NCI-H526 (cell line): ENCODE results near the gene NPIPB8.
"Not testable (repeated sequence)": the region's sequence is repeated elsewhere in the genome, so short reads cannot be mapped to it uniquely, and the experiment has no call there.

Experiments used
- DNase-seq, 2 experiments: peaks; one replicate each; lab custom pipeline; 2025; lab: John Stamatoyannopoulos, UW

NPIPB8 gene

DNA sequence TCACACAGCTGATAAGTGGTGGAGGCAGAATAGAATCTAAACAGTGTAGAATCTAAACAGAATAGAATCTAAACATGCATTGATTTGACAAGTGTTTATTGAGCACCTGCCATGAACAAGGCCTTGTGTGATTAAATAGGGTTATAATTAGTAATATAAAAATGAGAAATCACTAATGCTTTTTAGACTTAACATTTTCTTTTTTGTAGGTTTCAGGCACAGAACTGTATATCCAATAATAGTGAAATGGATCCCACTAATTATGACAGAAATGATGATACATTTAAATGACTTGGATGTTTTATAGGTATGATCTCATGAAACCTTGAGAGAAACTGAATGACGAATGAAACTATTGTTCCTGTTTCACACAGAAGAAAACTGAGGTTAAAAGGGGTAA, at the start of gene NPIPB8:
TSS of gene NPIPB8 (plus strand) at position 301 of the 400 bp plus-strand sequence. CDS start 296 bp downstream, outside the sequence.
- not testable (repeated sequence) for DNase-seq

DNA sequence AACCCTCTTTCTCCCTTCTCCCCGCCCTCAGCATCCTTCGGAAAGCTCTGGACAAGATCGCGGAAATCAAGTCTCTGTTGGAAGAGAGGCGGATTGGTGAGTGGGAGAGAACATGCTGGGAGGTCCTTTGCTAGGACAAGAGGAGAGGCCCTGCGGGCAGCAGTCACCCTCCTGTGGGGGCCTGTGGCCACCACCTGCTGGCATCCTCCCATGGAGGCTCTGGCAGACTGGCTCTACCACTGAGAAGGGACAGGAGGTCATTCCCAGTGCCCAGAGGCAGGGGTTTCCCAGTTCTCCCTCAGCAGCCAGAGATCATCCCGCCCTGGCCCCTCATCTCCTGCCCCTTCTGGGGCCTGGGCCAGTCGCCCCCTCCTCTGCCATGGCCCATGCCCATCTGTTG, 48.8 kb upstream of the NPIPB8 start:
- no peak for DNase-seq

DNA sequence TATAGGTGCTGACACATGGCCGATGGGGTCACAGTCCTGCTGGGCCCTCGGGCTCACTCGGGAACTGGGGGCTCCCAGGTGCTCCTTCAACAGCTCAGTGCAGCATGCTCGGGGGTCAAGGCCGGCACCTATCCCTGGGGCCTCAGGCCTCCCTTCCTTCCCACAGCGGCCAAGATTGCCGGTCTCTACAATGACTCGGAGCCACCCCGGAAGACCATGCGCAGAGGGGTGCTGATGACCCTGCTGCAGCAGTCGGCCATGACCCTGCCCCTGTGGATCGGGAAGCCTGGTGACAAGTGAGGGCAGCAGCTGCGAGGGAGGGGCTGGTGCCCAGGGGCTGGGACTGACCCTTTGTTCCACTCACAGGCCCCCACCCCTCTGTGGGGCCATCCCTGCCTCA, 47.9 kb upstream of the NPIPB8 start:
- no peak for DNase-seq

DNA sequence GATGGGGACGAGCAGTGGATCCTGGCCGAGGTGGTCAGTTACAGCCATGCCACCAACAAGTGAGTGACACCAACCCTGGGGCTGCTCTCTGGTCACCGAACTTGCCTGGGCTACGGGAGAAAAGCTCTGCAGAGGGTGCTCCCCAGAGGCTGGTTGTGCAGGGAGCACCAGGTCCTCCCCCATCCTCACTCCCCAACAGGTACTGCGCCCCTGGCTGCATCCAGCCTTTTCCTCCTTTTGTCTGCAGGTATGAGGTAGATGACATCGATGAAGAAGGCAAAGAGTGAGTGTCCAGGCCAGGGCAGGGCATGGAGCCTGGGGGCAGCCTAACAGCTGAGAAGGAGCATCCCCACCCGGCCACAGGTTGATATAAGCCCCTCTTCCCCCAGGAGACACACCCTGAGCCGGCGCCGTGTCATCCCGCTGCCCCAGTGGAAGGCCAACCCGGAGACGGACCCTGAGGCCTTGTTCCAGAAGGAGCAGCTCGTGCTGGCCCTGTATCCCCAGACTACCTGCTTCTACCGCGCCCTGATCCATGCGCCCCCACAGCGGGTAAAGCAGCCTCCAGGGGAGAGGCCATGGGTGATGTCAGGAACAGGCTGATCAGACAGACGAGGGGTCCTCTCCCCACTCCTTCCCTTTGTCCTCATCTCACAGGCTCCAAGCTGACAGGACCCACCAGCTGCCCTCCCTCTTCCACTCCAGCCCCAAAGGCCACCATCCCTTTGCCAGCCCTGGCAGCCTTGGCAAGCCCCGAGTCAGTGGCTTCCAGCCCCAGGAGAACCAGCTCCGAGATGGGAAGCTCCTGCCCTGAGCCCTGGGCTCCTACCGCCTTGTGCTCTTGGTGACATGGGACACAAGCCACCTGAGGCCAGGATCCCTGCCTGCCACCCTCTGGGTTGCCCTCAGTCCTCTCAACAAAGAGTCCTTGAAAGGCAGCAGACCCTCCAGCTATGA, 47.2 kb upstream of the NPIPB8 start:
- DNase-seq = no peak

DNA sequence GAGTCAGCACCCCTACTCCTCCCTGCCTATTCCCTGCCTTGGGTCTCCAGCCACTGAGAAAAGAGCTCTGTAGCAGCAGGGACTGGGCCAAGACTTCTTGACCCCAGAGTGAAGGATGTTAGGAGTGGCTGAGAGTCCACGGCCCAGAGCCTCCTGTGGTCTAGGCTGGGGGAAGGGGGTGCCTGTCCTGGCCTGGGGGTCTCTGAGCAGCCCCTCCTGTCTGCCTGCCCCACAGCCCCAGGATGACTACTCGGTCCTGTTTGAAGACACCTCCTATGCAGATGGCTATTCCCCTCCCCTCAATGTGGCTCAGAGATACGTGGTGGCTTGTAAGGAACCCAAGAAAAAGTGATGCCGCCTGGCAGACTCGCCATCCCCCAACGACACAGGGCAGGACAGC, 46.5 kb upstream of the NPIPB8 start:
- DNase-seq = no peak

DNA sequence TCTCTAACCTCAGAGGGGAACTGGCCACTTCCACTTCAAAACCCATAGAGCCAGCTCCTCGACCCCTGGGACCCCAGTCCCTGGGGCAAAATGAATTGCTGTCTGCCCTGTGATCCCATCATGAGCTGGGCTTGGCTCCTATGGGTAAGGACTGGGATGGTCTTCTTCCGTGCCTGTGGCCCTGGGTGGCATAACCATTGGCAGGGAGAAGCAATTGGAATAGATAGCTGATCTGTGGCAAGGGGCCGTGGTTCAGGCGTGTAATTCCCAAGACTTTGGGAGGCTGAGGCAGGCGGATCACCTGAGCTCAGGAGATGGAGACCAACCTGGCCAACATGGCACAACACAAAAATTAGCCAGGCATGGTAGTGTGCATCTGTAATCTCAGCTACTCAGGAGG, 45.4 kb upstream of the NPIPB8 start:
- DNase-seq = no peak

DNA sequence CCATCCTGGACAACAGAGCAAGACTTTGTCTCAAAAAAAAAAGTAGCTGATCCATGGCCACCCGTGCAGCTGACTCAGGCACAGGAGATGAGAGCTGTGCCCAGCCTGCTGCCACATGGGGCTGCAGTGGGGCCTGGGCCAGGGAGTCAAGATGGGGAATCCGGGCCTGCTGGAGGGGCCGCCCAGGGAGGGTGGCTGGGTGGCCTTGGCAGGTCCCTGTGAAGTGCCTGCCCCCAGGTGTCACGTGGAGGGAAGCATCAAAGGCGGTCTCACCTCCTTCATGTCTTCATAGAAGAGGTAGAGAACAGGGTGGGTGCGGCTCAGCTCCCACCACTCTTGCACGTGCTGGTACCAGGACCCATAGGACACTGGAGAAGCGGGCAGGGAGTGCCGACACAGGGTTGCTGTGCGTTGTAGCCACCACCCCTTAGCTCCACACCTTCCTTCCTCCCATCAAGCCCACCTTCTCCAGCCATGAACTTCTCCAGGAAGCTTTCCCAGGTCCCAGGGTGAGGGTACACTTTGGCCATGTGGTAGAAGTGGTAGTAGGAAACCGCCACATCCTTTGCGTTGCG, 44.8 kb upstream of the NPIPB8 start:
- no peak for DNase-seq

DNA sequence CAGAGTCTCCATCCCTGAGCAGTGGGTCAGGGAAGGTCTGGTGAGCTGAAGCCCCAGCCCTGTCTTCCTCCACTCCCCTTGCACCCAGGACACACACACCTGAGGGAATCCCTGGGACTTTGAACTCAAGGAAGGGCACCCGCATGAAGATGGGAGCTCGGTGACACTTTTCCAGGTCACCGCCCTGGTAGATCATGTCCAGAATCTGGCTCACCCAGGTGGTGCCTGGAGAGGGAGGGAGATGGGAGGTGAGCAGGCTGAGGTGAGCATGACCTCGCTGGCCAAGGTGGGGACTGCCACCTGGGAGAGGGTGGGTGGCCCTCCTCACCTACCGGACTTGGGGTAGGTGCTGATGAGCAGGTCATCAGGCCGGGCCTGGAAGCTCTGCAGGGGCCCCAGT, 42.4 kb upstream of the NPIPB8 start:
- not testable (repeated sequence) for DNase-seq

DNA sequence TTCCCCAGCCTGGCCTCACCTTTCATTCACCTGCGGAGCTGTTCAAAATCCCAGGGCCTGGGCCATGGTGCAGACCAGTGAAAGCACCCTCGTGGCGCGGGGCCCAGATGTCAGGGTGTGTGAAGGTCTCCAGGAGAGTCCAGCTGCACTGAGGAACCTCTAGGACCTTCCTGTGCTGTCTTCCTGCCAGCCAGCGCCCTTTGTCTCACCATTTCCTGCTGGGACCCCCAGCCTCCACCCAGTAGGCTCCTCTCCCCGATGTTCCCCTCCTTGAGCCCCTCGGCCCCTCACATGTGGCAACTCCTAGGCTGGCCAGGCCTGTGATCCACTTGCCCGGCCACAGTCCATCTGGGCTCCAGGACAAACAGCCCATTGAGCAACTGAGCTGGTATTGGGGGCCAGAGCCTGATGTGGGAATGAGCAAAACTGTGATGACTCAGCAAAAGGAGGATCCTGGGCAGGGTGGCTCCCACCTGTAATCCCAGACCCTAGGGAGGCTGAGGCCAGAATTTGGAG, 41.7 kb upstream of the NPIPB8 start:
- no peak for DNase-seq

DNA sequence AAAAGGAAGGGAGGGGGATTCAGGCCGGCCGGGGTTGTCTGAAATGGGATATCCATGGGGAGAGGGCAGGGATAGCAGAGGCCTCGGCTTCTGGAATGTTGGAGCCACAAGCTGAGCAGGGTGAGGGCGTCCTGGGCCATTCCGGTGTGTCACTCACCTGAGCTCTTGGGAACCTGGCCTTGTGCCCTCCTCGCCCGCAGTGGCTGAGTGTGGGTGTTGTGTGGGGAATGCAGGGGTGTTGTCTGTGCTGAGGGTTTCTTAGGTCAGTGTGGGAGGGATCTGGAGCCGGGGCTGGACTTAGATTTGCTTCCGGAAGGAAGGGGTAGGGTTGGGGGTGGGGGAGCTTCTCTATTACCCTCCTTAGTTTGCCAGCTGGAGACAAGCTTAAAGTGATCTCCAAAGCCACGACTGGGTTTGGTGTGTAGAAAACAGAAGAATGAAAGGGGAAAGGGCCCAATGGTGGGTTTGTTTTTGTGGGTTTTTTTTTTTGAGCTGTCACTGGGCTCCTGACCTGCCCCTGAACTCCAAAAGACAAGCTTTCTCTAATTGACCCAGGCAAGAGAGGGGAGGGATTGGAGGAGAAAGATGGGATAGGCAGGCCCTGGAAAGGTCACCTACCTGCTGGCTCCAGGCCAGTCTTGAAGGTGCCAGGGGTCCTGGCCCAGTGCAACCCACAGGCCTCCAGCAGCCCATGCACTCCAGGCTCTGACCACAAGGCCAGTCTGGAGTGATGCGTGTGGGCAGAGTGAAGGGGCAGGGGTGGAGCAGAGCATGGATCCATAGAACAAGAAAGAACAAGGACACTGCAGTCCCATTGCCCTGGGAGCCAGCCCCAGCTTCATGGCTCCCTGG, 40.8 kb upstream of the NPIPB8 start, which contains the start of gene SULT1A2:
TSS of gene SULT1A2 (minus strand) at position 211 of the 852 bp plus-strand sequence. CDS start 1,120 bp downstream, outside the sequence.
- DNase-seq = no peak

DNA sequence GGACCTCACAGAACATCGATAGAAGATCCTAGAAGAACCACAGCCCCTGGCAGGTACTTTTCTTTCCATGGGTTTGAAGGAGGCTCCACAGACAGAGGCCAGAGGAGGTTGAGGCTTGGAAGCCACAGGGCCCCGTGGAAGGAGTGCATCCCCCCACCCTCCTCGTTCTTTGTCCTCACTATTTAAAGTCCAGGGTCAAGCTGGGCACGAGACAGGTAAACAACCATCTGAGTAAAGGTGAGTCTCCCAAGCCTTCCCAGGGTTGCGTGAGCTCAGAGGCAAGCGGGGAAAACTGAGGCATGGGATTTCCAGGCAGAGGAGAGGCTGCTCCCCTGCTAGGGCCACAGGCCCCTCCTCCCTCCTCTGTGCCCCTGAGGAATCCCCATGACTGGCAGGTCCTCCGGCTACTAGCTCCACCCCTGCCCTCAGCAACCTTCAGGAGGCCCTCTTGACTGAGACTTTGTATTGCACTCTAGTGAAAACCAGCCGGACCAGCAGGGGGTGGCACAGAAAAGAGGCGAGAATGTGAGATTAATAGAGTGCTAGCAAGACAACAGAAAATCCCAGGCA, 40.1 kb upstream of the NPIPB8 start:
- no peak for DNase-seq

DNA sequence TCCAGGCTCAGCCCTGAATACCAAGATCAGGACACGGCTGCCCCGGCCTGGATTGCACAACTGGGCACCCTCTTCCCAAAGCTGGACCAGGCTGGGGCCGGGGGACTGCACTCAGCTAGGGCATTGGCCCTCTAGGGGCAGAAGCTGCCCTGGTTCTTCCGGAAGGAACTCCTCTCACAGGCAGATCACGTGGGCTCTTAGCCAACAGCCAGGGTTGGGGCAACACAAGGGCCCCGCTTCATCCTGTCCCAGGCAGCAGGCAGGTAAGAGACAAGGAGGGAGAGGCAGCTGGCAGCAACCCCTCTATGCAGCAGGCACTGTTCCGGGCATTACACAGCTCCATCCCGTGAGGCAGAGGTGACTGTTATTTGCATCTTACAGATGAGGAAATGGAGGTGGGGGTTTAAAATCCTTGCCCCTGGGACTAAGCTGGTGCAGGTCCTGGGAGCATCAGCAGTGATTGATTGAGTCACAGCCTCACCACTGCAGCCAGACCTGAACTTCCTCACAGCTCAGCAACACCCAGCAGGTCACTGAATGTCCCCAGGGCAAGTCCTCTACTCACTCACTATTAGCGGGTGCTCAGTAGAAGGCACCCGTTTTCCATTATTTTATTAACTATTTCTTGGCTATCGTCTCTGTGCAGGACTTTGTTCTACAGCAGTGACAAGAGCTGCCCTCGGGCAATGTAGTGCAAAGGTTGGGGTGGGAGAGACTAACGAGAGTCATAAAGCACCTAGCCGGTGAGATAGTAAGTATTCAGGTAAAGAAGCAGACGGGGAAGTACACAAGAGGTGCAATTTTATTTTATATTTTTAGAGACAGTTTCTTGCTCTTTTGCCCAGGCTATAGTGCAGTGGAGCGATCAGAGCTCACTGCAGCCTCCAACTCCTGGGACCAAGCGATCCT, 38.2 kb upstream of the NPIPB8 start:
- not testable (repeated sequence) for DNase-seq

DNA sequence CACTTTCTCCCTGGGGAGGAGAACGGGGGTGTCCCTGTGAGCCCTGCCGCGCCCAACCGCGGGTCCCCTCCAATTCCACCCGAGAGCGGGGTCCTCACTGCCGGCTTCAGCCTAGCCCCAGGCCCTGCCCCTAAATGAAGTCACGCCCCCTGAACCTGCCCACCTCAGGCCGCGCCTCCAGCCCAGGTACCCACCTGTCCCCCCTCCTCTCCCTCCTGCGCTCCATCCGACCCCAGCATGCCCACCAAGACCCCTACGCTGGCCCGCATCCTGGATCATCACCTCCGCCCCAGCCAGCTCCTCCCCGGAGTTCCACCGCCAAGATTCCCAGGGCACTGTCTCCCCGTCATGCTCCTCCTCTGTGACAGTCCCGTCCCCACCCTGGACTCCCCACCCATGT, 36.9 kb upstream of the NPIPB8 start:
- not testable (repeated sequence) for DNase-seq

DNA sequence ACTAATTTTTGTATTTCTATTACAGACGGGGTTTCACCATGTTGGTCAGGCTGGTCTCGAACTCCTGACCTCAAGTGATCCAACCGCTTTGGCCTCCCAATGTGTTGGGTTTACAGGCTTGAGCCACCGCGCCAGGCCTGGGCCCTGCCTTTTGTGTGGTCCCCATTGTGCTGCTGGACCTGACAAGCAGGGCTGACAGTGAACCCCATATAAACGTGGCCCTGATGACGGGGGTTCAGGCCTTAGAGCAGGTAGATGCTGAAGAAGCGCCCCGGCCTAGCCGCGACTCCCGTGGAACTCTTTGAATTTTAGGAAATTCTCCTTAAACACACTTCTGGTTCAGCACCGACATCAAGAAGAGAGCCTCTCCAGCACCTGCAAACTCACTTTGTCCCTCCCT, 36.3 kb upstream of the NPIPB8 start:
- DNase-seq = not testable (repeated sequence)

DNA sequence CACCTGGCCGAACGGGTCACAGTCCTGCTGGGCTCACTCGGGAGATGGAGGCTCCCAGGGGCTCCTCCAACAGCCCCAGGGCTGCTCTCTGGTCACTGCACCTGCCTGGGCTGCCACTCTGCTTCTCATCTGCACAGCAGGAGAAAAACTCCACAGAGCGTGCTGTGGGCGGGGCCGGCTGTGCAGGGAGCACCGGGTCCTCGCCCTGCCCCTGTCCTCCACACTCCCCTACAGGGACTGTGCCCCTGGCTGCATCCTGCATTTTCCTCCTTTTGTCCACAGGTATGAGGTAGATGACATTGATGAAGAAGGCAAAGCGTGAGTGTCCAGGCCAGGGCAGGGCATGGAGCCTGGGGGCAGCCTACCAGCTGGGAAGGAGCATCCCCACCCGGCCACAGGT, 35.8 kb upstream of the NPIPB8 start:
- not testable (repeated sequence) for DNase-seq

DNA sequence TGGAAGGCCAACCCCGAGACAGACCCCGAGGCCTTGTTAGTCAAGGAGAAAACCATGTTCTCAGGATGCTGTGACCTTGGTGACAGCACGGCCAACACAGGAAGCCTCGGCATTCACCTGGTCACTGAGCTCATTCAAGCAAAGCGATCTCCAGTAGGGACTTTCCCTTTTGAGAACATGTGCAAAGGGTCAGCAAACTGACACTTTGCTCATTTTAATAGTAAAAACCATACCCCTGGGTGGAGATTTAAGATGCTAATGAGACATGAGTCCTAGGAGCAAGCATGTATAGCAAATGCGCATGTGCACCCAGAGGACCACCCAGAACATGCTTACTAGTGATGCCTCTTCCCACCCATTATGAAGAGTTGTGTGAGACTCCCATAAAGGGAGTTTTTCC, 35.3 kb upstream of the NPIPB8 start:
- DNase-seq = no peak

DNA sequence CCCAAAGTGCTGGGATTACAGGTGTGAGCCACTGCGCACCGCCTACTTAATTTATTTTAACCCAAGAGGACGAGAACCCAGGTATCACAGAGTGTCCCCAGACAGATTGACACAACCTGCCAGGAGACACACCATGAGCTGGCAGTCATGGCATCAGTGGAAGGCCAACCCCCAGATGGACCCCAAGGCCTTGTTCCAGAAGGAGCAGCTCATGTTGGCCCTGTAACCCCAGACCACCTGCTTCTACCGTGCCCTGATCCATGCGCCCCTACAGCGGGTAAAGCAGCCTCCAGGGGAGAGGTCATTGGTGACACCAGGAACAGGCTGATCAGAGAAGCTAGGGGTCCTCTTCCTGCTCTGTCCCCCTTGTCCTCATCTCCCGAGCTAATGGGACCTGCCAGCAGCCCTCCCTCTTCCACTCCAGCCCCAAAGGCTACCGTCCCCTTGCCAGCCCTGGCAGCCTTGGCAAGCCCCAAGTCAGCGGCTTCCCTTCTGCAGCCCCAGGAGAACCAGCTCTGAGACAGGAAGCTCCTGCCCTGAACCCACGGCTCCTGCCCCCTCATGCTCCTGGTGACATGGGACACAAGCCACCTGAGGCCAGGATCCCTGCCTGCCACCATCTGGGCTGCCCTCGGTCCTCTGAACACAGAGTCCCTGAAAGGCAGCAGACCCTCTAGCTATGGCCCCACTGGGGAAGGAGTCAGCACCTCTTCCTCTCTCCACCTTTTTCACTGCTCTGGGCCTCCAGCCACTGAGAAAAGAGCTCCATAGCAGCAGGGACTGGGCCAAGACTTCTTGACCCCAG, 34.3 kb upstream of the NPIPB8 start:
- DNase-seq = no peak

DNA sequence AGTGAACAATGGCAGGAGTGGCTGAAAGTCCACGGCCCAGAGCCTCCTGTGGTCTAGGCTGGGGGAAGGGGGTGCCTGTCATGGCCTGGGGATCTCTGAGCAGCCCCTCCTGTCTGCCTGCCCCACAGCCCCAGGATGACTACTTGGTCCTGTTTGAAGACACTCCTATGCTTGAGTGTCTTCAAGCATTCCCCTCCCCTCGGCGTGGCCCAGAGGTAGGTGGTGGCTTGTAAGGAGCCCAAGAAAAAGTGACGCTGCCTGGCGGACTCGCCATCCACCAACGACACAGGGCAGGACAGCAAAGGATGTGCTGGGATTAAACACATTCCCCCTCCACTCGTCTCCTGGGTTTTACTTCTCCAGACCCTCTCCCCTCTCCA, 33.7 kb upstream of the NPIPB8 start:
- DNase-seq = no peak

DNA sequence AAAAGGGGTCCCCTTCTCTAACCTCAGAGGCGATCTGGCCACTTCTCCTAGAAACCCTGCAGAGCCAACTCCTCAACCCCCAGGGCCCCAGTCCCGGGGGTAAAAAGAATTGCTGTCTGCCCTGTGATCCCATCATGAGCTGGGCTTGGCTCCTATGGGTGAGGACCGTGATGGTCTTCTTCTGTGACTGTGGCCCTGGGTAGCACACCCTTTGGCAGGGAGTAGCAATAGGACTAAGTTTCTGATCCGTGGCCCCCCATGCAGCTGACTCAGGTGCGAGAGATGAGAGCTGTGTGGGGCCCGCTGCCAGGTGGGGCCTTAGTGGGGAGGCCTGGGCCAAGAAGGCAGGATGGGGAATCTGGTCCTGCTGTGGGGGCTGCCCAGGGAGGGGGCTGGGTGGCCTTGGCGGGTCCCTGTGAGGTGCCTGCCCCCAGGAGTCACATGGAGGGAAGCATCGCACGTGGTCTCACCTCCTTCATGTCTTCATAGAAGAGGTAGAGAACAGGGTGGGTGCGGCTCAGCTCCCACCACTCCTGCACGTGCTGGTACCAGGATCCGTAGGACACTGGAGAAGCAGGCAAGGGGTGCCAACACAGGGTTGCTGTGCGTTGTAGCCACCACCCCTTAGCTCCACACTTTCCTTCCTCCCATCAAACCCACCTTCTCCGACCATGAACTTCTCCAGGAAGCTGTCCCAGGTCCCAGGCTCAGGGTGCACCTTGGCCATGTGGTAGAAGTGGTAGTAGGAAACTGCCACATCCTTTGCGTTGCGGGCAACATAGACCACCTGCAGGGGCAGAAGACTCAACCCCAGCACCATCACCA, 31.4 kb upstream of the NPIPB8 start:
- no peak for DNase-seq
